ENCODE measurements around the gene RAD51. TPM values are rescaled to one million over a fixed set of nuclear protein-coding genes. Genes with fewer than 3 reads are reported as not detected.

Gene RAD51
- total and polyA plus RNA-seq, 2 of the 8 experiments (the other 6 are each of a cell fraction or from before 2014, with no cell fraction given): 32.2 to 42.4 TPM

DNA sequence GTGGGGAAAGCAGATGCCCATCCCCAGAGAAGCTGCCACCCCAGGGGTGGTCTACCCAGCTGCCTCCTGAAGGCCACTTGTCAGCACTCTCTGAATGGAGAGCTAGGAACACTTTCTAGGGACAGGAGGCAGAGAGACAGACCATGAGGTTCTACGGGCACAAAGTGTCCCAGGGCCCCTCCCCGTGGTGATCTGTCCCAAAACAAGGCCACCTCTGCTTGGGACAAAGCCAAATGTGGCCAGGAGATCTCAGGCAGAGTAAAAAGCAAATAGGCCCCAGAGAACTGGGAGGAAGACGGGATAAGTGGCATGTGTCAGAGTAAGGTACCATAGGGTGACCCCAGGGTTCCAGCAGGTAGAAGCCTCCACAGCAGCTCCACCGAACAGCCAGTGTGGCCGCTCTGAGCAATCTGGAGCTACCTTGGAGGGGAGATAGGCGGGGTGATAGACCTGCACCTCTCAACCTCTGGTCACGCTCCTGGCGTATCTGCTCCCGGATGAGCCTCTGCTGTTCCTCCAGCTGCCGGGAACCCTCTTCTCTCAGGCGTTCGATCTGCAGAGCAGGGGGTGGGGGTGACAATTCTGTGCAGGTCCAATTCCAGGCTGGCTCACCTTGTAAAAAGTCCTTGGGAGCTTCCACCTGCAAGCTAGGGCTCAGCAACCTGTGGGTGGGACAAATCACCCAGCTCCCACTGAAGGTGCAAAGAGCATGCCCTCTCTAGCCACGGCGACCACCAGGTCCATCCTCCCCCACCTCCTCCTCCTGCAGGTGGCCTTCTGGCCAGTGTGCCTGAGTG, 81.0 kb downstream of the RAD51 start:
- Histone ChIP-seq H2BK20ac (ENCODE audit: low read length) (no peak overlapping the region), H2BK15ac (ENCODE audit: low read length) (no peak overlapping the region), H3K79me1 (ENCODE audit: low read depth, low read length) (no peaks in the 10 kb centered on the region), H3K18ac (ENCODE audit: extremely low read depth, low read length) (no peak overlapping the region), H3K27me3 (replicated peaks in 1 of 4; ENCODE audit: control insufficient read depth in 3 of 4, extremely low read depth in 1 of 4, insufficient read depth in 3 of 4, low read length in 3 of 4) (no peaks in the 10 kb centered on the region), H3K4me1 (replicated peaks in 1 of 4; ENCODE audit: control insufficient read depth in 3 of 4, insufficient read depth in 4 of 4, low read length in 3 of 4) (no peaks in the 10 kb centered on the region), H4K20me1 (replicated peaks in 1 of 2; ENCODE audit: control insufficient read depth in 1 of 2, insufficient read depth in 2 of 2, low read length in 2 of 2) (peaks cover 0 to 3% of the 10 kb centered on the region in 2 experiments), H2BK5ac (ENCODE audit: low read depth, low read length) (no peak overlapping the region), H4K8ac (ENCODE audit: extremely low read depth, insufficient read depth, low read length) (no peak overlapping the region), H3K9me3 (ENCODE audit: insufficient read depth in 2 of 2, low read depth in 1 of 2, low read length in 1 of 2) (no peaks in the 10 kb centered on the region), H2AK5ac (ENCODE audit: low read depth, low read length) (no peak overlapping the region), H3K23ac (ENCODE audit: insufficient read length) (no peak overlapping the region), H3K4me3 (ENCODE audit: extremely low read depth in 1 of 4, insufficient read depth in 2 of 4, low read depth in 3 of 4, low read length in 4 of 4) (no peak overlapping the region), H2BK120ac (replicated peaks; ENCODE audit: low read depth, low read length) (no peak overlapping the region), H3K36me3 (ENCODE audit: control insufficient read depth in 2 of 4, insufficient read depth in 4 of 4, low read length in 3 of 4) (peaks cover 0 to 20% (median 6%) of the 10 kb centered on the region in 4 experiments; a peak in 4 of 8 replicates), H3K79me2 (ENCODE audit: control insufficient read depth in 1 of 2, insufficient read depth in 2 of 2, low read length in 2 of 2) (no peaks in the 10 kb centered on the region), H4K5ac (ENCODE audit: insufficient read length, low read depth, low read length) (no peak overlapping the region), H3K14ac (ENCODE audit: insufficient read length) (no peak overlapping the region), H2BK12ac (ENCODE audit: low read depth, low read length) (no peak overlapping the region), H3K4ac (replicated peaks; ENCODE audit: insufficient read length, low read depth, low read length) (no peak overlapping the region), H3K4me2 (ENCODE audit: insufficient read depth in 1 of 2, low read depth in 2 of 2, low read length in 2 of 2) (no peak overlapping the region), H3K23me2 (ENCODE audit: low read depth, low read length) (no peaks in the 10 kb centered on the region), H2AFZ (ENCODE audit: low read length) (no peak overlapping the region), H3K9ac (replicated peaks in 1 of 4; ENCODE audit: extremely low read depth in 1 of 4, low read depth in 3 of 4, low read length in 3 of 4) (no peak overlapping the region), H4K91ac (replicated peaks; ENCODE audit: insufficient read length, low read length) (no peak overlapping the region), H3K56ac (replicated peaks; ENCODE audit: insufficient read length, low read depth, low read length) (no peak overlapping the region), H3K27ac (ENCODE audit: low read depth, low read length) (no peak overlapping the region)
- WGBS, 2 experiments (ENCODE audit: extremely low coverage in 1 of 2, insufficient coverage in 1 of 2, insufficient read length in 1 of 2, insufficient replicate concordance in 2 of 2, low coverage in 1 of 2, low lambda C conversion rate in 2 of 2, missing lambda C conversion rate in 1 of 2): 85% methylated on average over 14 of the region's 14 CpGs; no CpG with 5 or more reads in 1 of the 2 experiments
- FAIRE-seq: no peak
- CTCF ChIA-PET (ENCODE audit: partially characterized antibody): interaction anchor here (0.7 to 1.7 kb wide), 10 partner anchors 8 to 141 kb away, joined by 3 to 10 read pairs (median 4); no protein-coding TSS in a partner anchor
- DNase-seq (ENCODE audit: low read depth in 1 of 2, low spot score in 2 of 2): no peak
- POLR2A ChIA-PET (ENCODE audit: partially characterized antibody): interaction anchor here (0.7 to 1.6 kb wide), 2 partner anchors 10 to 12 kb away, joined by 3 to 4 read pairs; no protein-coding TSS in a partner anchor
- no peak for TF ChIP-seq SIRT6 (IDR thresholded peaks at IDR 0.05; ENCODE audit: low read length)
- TF ChIP-seq EZH2 (IDR thresholded peaks at IDR 0.05; ENCODE audit: low read depth, low read length, severe bottlenecking): no peak
- no peak for TF ChIP-seq BRCA1 (IDR thresholded peaks at IDR 0.05; ENCODE audit: low read depth, low read length)
- TF ChIP-seq CBX5 (IDR thresholded peaks at IDR 0.05; ENCODE audit: low read depth, low read length): no peak
- TF ChIP-seq SUZ12 (IDR thresholded peaks at IDR 0.05; ENCODE audit: low read length): no peak
- TF ChIP-seq JUND (IDR thresholded peaks at IDR 0.05; ENCODE audit: low read length): no peak
